HFFc6 (cell line): ENCODE data around the gene TRAF7. TPM values are rescaled to one million over a fixed set of nuclear protein-coding genes. Genes with fewer than 3 reads are reported as not detected.
A peak's percentile ranks its signal among the peaks of the same experiment; 100 is the strongest.

ENCODE experiments used
- DNase-seq: peaks from one replicate; pipeline ENCODE4 v3.0.0-alpha.2; 2018
- H3K27ac Mint-ChIP-seq: 2 replicates; pipeline ENCODE4 v1.8.0; 2020; ENCODE audit warnings: mild to moderate bottlenecking, mixed read lengths
- H3K27me3 Mint-ChIP-seq: 2 replicates; pipeline ENCODE4 v1.8.0; 2021; ENCODE audit warnings: mild to moderate bottlenecking, moderate library complexity, mixed read lengths; ENCODE audit not compliant: insufficient read depth
- H3K36me3 Mint-ChIP-seq: 2 replicates; pipeline ENCODE4 v1.8.0; 2021; ENCODE audit warnings: low read depth, mixed read lengths
- H3K4me1 Mint-ChIP-seq: 2 replicates; pipeline ENCODE4 v1.8.0; 2020; ENCODE audit warnings: low read depth, mixed read lengths
- H3K4me3 Mint-ChIP-seq: 2 replicates; pipeline ENCODE4 v1.8.0; 2020; ENCODE audit warnings: mild to moderate bottlenecking, moderate library complexity, mixed read lengths
- H3K9me3 Mint-ChIP-seq: 2 replicates; pipeline ENCODE4 v1.8.0; 2020; ENCODE audit warnings: mild to moderate bottlenecking, mixed read lengths
- total RNA-seq, 6 experiments: library from RNA; stranded (reverse); fragmentation: NEBNext Ultra II Directional; extraction: Animal tissue kit (Norgen Biotek cat#: 25700); gene quantifications; 2 replicates in 1 of 6; 3 replicates in 5 of 6; pipeline ENCODE4 v1.2.3, GENCODE V29; 2021
- TF ChIP-seq, protein P1 (sequence below): fragments of 200-600 bp; sonication (generic); IDR thresholded peaks from 2 replicates; pipeline ENCODE4 v1.5.0; 2021; ENCODE audit warnings: antibody characterized with exemption, mild to moderate bottlenecking

The TRAF7 gene
- total RNA-seq, 6 experiments from 2014 or later: 81.4 to 88.3 (median 85.3) TPM

DNA sequence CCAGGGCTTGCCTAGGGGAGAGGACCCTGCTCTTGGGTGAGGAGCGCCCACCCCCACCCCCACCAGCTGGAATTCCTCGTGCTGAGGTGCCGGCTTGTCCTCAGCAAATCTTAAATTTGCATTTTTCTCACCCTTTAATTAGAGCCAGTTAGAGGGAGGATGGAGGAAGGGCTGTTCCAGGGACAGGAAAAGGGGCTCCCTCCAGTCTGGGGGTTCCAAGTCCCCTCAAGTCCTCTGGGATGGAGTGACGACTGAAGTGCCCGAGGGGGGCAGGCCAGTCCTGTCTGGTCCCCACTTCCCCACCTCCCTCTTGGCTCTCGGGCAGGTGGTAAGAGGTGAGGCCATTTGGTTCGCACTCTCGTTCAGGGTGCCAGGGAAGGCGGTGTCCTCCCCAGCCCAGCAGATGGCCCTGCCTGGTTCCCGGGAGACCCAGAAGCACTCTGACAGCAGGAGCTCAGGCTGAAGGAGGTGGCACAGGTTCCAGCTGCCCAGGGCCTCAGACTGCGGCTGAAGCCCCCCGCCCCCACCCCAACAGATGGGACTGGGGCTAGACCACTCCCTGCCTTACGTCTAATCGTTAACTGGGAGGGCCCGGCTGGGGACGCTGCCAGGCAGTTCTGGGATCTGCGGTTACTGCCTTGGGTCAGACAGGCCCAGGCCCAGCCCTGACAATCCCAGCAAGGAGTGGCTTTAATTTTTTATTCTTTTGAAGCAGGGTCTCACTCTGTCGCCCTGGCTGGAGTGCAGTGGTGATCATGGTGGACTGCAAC is 5.0 kb upstream of the TRAF7 start:
- Mint-ChIP-seq H3K36me3 (peaks cover 31% of the 10 kb centered on the region), H3K4me1 (peaks cover 28% of the 10 kb centered on the region), H3K9me3 (peaks cover 12% of the 10 kb centered on the region), H3K27me3 (peaks cover 43% of the 10 kb centered on the region), H3K4me3 (peak overlapping the region; percentile 91), H3K27ac (peak overlapping the region; percentile 92)
- no peak for DNase-seq
- TF ChIP-seq, protein P1, sequence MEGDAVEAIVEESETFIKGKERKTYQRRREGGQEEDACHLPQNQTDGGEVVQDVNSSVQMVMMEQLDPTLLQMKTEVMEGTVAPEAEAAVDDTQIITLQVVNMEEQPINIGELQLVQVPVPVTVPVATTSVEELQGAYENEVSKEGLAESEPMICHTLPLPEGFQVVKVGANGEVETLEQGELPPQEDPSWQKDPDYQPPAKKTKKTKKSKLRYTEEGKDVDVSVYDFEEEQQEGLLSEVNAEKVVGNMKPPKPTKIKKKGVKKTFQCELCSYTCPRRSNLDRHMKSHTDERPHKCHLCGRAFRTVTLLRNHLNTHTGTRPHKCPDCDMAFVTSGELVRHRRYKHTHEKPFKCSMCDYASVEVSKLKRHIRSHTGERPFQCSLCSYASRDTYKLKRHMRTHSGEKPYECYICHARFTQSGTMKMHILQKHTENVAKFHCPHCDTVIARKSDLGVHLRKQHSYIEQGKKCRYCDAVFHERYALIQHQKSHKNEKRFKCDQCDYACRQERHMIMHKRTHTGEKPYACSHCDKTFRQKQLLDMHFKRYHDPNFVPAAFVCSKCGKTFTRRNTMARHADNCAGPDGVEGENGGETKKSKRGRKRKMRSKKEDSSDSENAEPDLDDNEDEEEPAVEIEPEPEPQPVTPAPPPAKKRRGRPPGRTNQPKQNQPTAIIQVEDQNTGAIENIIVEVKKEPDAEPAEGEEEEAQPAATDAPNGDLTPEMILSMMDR: peak; percentile 16; the same call in 1 of the 2 replicates

DNA sequence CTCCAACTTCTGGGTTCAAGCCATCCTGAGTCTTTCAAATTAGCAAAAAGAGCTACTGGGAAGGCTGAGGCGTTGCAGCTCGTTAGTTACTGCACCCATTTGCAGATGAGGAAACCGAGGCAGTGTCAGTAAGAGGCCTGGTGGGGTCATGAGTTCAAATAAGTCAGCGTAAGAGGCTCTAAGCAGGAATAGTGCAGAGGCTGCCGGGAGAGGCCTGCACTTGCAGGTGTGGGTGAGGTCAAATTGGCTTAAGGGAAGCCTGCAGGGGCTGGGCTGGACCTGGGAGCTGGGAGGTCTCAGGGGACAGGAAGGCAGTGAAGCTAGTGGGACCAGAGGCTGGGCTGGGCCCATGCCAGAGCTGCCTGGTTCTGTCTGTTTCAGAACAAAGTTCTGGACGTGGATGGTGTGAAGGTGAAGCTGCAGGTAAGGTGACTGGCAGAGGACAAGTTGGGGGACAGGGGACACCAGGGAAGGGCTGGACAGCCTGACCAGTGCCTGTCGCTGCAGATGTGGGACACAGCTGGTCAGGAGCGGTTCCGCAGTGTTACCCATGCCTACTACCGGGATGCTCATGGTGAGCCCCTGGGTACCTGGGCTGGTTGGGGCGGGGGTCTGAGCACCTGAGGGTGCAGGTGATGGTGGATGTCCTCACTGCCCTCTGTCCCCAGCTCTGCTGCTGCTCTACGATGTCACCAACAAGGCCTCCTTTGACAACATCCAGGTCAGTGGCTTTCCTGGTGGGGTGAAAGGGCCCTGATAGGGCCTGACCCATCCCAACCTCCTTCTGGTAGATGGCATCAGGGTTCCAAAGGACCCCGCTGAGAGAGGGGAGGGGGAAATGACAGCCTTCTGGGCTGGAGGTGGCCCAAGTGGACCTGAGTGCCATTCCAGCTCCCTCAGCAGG is 4.1 kb upstream of the TRAF7 start:
- Mint-ChIP-seq H3K9me3 (peaks cover 12% of the 10 kb centered on the region), H3K4me1 (peaks cover 29% of the 10 kb centered on the region), H3K27me3 (peaks cover 43% of the 10 kb centered on the region), H3K36me3 (peaks cover 31% of the 10 kb centered on the region), H3K4me3 (peak overlapping the region; percentile 91), H3K27ac (peak overlapping the region; percentile 92)
- no peak for DNase-seq
- TF ChIP-seq, protein P1: no peak

DNA sequence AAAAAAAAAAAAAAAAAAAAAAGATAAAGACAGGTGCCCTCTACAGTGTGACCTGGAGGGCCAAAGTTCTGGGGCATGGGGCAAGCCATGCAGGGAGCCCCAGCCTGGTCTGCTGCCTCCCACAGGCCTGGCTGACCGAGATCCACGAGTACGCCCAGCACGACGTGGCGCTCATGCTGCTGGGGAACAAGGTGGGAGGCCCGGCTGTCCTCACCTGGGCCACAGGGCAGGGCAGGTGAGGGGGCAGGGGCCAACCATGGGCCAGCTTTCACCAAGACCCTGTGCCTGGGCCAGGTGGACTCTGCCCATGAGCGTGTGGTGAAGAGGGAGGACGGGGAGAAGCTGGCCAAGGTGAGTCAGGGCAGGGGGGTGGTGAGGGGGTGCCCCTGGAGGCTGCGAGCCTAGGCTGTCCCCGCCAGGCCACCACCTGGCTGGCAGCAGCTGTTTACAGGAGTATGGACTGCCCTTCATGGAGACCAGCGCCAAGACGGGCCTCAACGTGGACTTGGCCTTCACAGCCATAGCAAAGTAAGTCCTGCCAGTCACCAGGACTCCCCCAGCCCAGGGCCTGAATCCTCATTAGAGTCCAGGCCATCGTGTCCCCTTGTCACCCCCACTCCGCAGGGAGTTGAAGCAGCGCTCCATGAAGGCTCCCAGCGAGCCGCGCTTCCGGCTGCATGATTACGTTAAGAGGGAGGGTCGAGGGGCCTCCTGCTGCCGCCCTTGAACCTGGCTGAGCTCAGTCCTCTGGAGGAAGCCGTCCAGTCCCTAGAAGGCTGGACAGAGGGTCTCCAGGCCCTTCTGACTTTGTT is 2.7 kb upstream of the TRAF7 start:
- no peak for DNase-seq
- peaks cover 35% of the 10 kb centered on the region for H3K36me3 Mint-ChIP-seq
- peak overlapping the region; percentile 92 for H3K27ac Mint-ChIP-seq
- peaks cover 44% of the 10 kb centered on the region for H3K4me1 Mint-ChIP-seq
- peaks cover 12% of the 10 kb centered on the region for H3K9me3 Mint-ChIP-seq
- TF ChIP-seq, protein P1: no peak
- H3K27me3 Mint-ChIP-seq: peaks cover 40% of the 10 kb centered on the region
- H3K4me3 Mint-ChIP-seq: peak overlapping the region; percentile 91

DNA sequence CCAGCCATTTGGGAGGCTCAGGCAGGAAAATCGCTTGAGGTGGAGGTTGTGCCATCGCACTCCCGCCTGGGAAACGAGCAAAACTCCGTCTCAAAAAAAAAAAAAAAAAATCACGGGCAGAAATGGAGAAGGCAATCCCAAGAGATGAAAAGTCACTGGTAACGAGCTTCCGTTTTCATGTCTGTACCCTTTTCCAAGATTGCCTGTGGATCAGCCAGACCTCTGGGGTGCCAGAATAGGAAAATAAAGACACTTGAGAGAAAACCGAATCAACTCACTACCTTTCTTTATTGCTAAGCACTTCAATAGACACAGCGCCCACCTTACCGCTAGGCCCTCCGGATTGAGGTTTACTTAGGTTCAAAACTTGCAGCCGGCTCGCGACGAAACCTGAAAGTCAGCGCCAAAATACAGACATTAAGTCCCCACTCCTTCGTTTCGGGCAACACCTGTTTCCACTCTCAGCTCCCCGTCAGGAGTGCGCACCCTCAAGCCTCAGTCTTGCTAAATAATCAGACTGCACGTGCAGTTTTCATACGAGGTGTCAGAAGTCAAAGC is 970 bp upstream of the TRAF7 start:
- peak overlapping the region; percentile 92 for H3K27ac Mint-ChIP-seq
- H3K4me3 Mint-ChIP-seq: peak overlapping the region; percentile 91
- peaks cover 40% of the 10 kb centered on the region for H3K4me1 Mint-ChIP-seq
- TF ChIP-seq, protein P1: no peak
- DNase-seq: no peak
- peaks cover 35% of the 10 kb centered on the region for H3K36me3 Mint-ChIP-seq
- H3K9me3 Mint-ChIP-seq: peaks cover 12% of the 10 kb centered on the region
- peaks cover 35% of the 10 kb centered on the region for H3K27me3 Mint-ChIP-seq
